ENCODE data around the gene GAB3. TPM values are rescaled to one million over a fixed set of nuclear protein-coding genes. Genes with fewer than 3 reads are reported as not detected.

The GAB3 gene
- total and polyA plus RNA-seq, 5 donors = 4.7 to 14.4 (median 10.1) TPM

DNA sequence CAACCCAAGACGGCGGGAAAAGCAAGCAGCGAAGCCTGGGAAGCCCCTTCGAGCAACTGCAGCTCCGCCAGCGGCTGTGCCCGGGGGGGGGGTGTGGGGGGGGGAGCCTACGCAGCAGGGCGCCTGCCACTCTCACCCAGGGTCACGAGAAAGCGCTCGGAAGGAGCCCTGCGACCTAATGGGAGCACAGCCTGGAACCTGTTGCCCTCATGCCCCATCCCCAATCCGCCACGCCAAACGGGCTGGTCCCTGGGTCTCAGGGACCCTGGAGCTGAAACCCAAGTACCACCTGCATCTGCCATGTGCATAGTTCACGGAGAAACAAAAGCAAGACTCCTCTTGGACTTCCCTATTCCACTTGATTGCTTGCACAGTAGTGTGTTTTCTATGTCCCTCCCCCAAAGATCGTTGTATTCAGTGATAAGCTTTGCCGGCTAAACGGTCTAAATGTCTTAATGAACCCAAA is 359 bp upstream of the GAB3 start:
- Histone ChIP-seq H3K27ac (ENCODE audit: low read length) (peak overlapping the region; percentile 58), H3K4me3 (ENCODE audit: low read length) (peak overlapping the region; percentile 90), H3K4me1 (ENCODE audit: control insufficient read depth, insufficient read depth, low read length) (peaks cover 2% of the 10 kb centered on the region), H3K9me3 (ENCODE audit: control insufficient read depth, low read length) (no peaks in the 10 kb centered on the region), H3K27me3 (ENCODE audit: control insufficient read depth, insufficient read depth) (no peaks in the 10 kb centered on the region)
- intact Hi-C loops (cut with DNase I) = loop anchor here in 1 of 4 donors (5.0 kb wide), 1 partner anchor 34 kb away; no protein-coding TSS in a partner anchor
- ATAC-seq (peak; percentile 17 to 45), DNase-seq (peak in 2 of 3 donors; percentile 51 to 64)
- WGBS = 4% methylated on average over 15 of the region's 20 CpGs

- intact Hi-C loops (cut with DNase I) = loop anchor here in 1 of 4 donors (5.0 kb wide), 1 partner anchor 33 kb away; no protein-coding TSS in a partner anchor
- Histone ChIP-seq H3K9me3 (ENCODE audit: control insufficient read depth, low read length) (no peaks in the 10 kb centered on the region), H3K27ac (ENCODE audit: low read length) (no peak overlapping the region), H3K4me3 (ENCODE audit: low read length) (peak overlapping the region; percentile 90), H3K4me1 (ENCODE audit: control insufficient read depth, insufficient read depth, low read length) (peaks cover 2% of the 10 kb centered on the region), H3K27me3 (ENCODE audit: control insufficient read depth, insufficient read depth) (no peaks in the 10 kb centered on the region)
- no peak for DNase-seq
- ATAC-seq = peak in 1 of 2 donors; percentile 17
- 7% methylated on average over 6 of the region's 6 CpGs for WGBS
Observed at GRCh38 chrX:154749856-154750255, 1.0 kb downstream of the GAB3 start.

DNA sequence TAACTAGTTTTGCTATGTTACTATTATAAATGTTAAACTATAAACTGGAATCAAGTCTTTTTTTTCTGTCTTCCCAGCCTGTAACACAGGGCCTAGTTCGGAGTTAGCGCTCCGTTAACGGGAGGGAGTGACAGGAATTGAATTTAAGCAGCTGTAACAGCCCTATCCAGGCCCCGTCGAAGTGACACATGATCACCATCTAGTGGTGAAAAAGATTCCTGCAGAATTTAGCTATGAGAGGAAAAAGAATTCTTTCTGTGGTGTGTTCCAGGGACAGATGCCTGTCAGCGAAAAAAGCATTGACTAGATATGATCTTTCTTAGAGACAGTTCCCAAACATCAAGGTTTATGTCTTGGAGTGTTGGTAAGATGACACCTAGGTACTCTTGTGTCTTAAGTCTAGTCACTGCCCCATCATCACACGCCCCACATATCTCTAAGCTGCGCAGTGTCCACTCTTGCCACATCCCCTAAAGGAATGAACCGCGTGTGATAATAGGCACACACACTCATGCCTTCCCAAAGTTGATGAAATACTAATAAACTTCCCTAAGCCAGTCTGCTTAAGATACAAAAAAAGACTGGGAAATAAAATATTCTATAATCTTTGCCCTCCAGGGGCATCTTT is 2.1 kb downstream of the GAB3 start:
- intact Hi-C loops (cut with DNase I) = no loop called here
- WGBS = 16% methylated on average over 11 of the region's 11 CpGs
- Histone ChIP-seq H3K27me3 (ENCODE audit: control insufficient read depth, insufficient read depth) (no peaks in the 10 kb centered on the region), H3K27ac (ENCODE audit: low read length) (peak overlapping the region; percentile 37), H3K4me3 (ENCODE audit: low read length) (peak overlapping the region; percentile 90), H3K4me1 (ENCODE audit: control insufficient read depth, insufficient read depth, low read length) (peaks cover 2% of the 10 kb centered on the region), H3K9me3 (ENCODE audit: control insufficient read depth, low read length) (no peaks in the 10 kb centered on the region)
- ATAC-seq (peak; percentile 64 to 69), DNase-seq (no peak)

GRCh38 chrX:154742613-154743012 is 8.3 kb downstream of the GAB3 start:
- Histone ChIP-seq H3K9me3 (ENCODE audit: control insufficient read depth, low read length) (no peaks in the 10 kb centered on the region), H3K27me3 (ENCODE audit: control insufficient read depth, insufficient read depth) (no peaks in the 10 kb centered on the region), H3K27ac (ENCODE audit: low read length) (no peak overlapping the region), H3K4me3 (ENCODE audit: low read length) (no peak overlapping the region), H3K4me1 (ENCODE audit: control insufficient read depth, insufficient read depth, low read length) (no peaks in the 10 kb centered on the region)
- no peak for DNase-seq
- intact Hi-C loops (cut with DNase I) = no loop called here
- no peak for ATAC-seq

DNA sequence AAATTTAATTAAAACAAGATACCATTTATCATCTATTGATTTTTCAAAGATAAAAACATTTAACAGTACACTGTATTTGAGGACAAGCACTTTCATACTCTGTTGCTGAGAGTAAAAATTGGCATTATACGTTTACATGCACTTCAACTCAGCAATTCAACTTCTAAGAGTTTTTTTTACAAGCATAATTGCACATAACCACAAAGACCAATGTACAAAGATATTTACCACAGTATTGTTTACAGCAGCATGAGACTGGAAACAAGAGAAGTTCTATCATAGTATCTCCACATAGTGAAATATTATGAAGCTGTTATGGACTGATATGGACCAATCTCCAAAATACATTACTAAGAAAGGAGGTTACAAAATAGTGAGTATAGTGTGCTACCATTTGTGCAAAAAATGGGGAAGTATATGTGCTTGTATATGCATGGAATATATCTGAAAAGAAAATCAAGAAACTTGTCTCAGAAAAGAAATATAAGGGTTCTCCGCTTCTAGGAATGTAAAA is 10.9 kb downstream of the GAB3 start:
- 73% methylated on average over 2 of the region's 2 CpGs for WGBS
- H3K27ac ChIP-seq (ENCODE audit: low read length) = no peak overlapping the region
- H3K4me3 ChIP-seq (ENCODE audit: low read length) = no peak overlapping the region
- DNase-seq = no peak
- H3K9me3 ChIP-seq (ENCODE audit: control insufficient read depth, low read length) = no peaks in the 10 kb centered on the region
- ATAC-seq = no peak
- H3K27me3 ChIP-seq (ENCODE audit: control insufficient read depth, insufficient read depth) = no peaks in the 10 kb centered on the region
- H3K4me1 ChIP-seq (ENCODE audit: control insufficient read depth, insufficient read depth, low read length) = peaks cover 7% of the 10 kb centered on the region
- intact Hi-C loops (cut with DNase I) = no loop called here

DNA sequence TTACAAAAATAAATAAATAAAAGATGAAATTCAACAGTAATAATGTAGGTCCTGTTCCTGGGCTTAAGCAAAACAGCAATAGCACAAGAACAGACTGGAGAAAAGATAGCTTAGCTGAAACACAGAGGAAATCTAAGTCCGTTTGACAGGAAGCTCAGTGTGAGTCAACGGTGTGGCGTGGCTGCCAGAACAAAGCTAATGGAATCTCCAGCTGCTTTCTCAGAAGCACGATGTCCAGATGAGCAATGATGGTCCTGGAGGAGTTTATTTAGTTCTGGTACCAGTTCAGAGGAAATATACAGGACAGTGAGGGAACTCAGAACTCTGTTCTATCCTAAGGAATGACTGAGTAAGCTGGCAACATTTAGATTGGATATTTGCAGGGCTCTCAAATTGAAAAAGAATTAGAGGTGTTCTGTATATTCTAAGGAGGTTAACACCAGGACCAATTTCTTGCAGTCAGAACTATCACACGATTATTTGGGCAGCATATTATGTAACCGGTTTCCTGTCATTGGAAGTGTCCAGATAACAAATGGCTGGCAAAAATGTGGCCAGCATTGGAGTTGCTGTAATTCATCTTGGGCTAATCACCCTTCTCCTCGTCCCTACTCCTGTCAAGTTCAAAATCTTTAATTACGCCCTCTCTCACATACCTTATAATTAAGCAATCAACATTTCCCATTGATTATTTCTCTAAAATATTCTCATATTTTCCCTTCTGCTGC is 12.7 kb downstream of the GAB3 start:
- Histone ChIP-seq H3K4me1 (ENCODE audit: control insufficient read depth, insufficient read depth, low read length) (peaks cover 14% of the 10 kb centered on the region), H3K4me3 (ENCODE audit: low read length) (no peak overlapping the region), H3K27ac (ENCODE audit: low read length) (peak overlapping the region; percentile 68), H3K9me3 (ENCODE audit: control insufficient read depth, low read length) (no peaks in the 10 kb centered on the region), H3K27me3 (ENCODE audit: control insufficient read depth, insufficient read depth) (no peaks in the 10 kb centered on the region)
- intact Hi-C loops (cut with DNase I) = no loop called here
- ATAC-seq (peak; percentile 71 to 78), DNase-seq (peak; percentile 64 to 79 (median 76))
- 12% methylated on average over 8 of the region's 8 CpGs for WGBS

DNA sequence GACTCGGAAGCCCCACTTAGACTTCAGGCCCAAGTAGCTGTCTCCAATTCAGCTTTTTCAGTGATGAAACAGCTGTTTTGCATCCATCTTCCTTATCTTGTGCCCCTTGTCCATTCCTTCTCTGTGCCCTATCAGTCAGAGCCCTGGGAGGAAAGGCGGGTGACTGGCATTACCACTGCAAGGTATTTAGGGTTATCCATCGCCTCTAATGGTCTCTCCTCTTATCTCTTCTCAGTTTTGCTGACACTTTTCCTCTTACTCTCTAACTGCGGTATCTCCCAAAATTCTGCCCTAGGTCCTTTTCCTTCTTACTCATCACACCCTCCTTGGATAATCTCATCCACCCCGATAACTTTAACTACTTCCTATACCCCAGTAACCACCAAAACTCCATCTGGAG is 13.7 kb downstream of the GAB3 start:
- ATAC-seq (no peak), DNase-seq (no peak)
- Histone ChIP-seq H3K4me1 (ENCODE audit: control insufficient read depth, insufficient read depth, low read length) (peaks cover 21% of the 10 kb centered on the region), H3K4me3 (ENCODE audit: low read length) (no peak overlapping the region), H3K9me3 (ENCODE audit: control insufficient read depth, low read length) (no peaks in the 10 kb centered on the region), H3K27me3 (ENCODE audit: control insufficient read depth, insufficient read depth) (no peaks in the 10 kb centered on the region), H3K27ac (ENCODE audit: low read length) (peak overlapping the region; percentile 58)
- intact Hi-C loops (cut with DNase I) = no loop called here
- WGBS = 58% methylated on average over 5 of the region's 5 CpGs

GRCh38 chrX:154735695-154736393 is 15.0 kb downstream of the GAB3 start:
- intact Hi-C loops (cut with DNase I) = no loop called here
- 55% methylated on average over 7 of the region's 7 CpGs for WGBS
- peak overlapping the region; percentile 94 for H3K27ac ChIP-seq (ENCODE audit: low read length)
- no peaks in the 10 kb centered on the region for H3K9me3 ChIP-seq (ENCODE audit: control insufficient read depth, low read length)
- peaks cover 23% of the 10 kb centered on the region for H3K4me1 ChIP-seq (ENCODE audit: control insufficient read depth, insufficient read depth, low read length)
- ATAC-seq = peak; percentile 75 to 85
- H3K27me3 ChIP-seq (ENCODE audit: control insufficient read depth, insufficient read depth) = no peaks in the 10 kb centered on the region
- DNase-seq = peak; percentile 73 to 85 (median 73)
- no peak overlapping the region for H3K4me3 ChIP-seq (ENCODE audit: low read length)

DNA sequence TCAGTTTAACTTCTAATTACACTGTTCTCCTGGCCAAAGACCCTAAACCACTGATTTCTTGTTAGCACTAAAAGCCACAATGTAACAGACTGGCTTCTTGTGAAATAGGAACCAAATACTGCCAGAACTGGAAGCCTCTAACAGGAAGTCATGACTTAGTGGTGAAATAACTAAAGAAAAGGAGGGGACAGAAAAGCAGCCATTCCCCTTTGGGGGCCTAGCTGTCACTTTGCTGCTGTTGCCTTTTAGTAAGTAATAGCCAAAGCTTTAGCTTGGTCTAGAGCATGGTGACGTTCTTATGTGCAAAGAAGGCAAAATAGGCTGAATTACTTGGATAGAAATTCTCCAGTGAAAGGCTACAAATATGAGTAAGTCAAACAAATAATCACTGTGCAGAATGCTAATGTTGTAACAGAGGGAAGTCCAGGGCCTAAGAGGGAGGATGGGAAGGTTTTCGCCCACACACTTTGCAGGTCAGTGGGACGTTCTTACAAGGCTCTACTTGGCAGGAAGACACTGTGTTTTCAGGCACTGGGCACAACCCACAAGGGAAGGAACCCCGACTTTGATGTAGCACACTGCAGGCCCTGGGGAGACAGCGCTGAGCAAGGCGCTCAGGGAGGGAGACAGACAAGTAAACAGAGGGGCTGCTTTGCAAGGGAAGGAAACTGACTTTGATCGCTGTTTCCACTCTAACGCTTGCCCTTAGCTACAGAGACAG is 16.7 kb downstream of the GAB3 start:
- H3K9me3 ChIP-seq (ENCODE audit: control insufficient read depth, low read length) = no peaks in the 10 kb centered on the region
- peaks cover 30% of the 10 kb centered on the region for H3K4me1 ChIP-seq (ENCODE audit: control insufficient read depth, insufficient read depth, low read length)
- peak overlapping the region; percentile 98 for H3K27ac ChIP-seq (ENCODE audit: low read length)
- ATAC-seq (peak; percentile 32 to 56), DNase-seq (peak; percentile 29 to 67 (median 65))
- no peak overlapping the region for H3K4me3 ChIP-seq (ENCODE audit: low read length)
- WGBS = 14% methylated on average over 8 of the region's 8 CpGs
- intact Hi-C loops (cut with DNase I) = no loop called here
- no peaks in the 10 kb centered on the region for H3K27me3 ChIP-seq (ENCODE audit: control insufficient read depth, insufficient read depth)

DNA sequence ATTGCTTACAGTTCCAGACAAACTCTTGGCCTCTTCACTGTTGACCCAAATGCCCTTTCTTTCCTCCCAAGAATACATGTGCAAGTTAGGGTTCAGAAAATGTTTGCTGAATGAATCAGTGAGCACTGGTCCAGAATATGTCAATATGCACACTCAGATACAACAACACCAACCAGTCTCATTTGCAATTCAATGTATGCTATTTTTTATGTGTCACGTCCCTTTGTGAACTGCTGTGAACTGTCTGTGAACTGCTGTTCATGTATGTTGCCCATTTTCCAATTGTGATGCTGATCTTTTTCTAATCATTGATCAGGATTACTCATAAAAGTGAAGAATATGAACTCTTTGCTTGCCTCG is 17.8 kb downstream of the GAB3 start:
- Histone ChIP-seq H3K9me3 (ENCODE audit: control insufficient read depth, low read length) (no peaks in the 10 kb centered on the region), H3K4me3 (ENCODE audit: low read length) (no peak overlapping the region), H3K4me1 (ENCODE audit: control insufficient read depth, insufficient read depth, low read length) (peaks cover 36% of the 10 kb centered on the region), H3K27ac (ENCODE audit: low read length) (peak overlapping the region; percentile 88), H3K27me3 (ENCODE audit: control insufficient read depth, insufficient read depth) (no peaks in the 10 kb centered on the region)
- no peak for DNase-seq
- intact Hi-C loops (cut with DNase I) = no loop called here
- 80% methylated on average over 2 of the region's 2 CpGs for WGBS
- no peak for ATAC-seq
